BJ (cell line): Measurements from ENCODE around the gene BRINP1. TPM values are rescaled to one million over a fixed set of nuclear protein-coding genes. Genes with fewer than 3 reads are reported as not detected.

Experiments
- CTCF ChIA-PET: fragments of 350-600 bp; formaldehyde crosslinking; extraction: SDS; loops from one replicate; lab custom pipeline; 2021; ENCODE audit warnings: antibody characterized with exemption, inconsistent platforms; lab: Yijun Ruan, JAX
- POLR2A ChIA-PET: fragments of 300-600 bp; sonication (Branson Sonifier 250); formaldehyde crosslinking; extraction: SDS; loops from one replicate; lab custom pipeline; 2021; ENCODE audit warnings: antibody characterized with exemption; lab: Charles Lee
- DNase-seq: peaks from one replicate; pipeline ENCODE4 v3.0.0-alpha.2; 2011; ENCODE audit warnings: low read depth
- H3K27me3 ChIP-seq: 2 replicates; pipeline ENCODE4 v1.6.0; 2011; ENCODE audit warnings: low read length; ENCODE audit not compliant: control insufficient read depth, insufficient read depth
- H3K36me3 ChIP-seq: 2 replicates; pipeline ENCODE4 v1.5.1; 2011; ENCODE audit warnings: low read length; ENCODE audit not compliant: control insufficient read depth, insufficient read depth
- H3K4me3 ChIP-seq: 2 replicates; pipeline ENCODE4 v1.5.1; 2011; ENCODE audit warnings: low read depth, mild to moderate bottlenecking, control low read depth, low read length
- CTCF ChIP-seq: IDR thresholded peaks from 2 replicates; pipeline ENCODE4 v1.5.1; 2011; ENCODE audit warnings: low read depth, mild to moderate bottlenecking, control low read depth, inconsistent platforms, low read length, moderate library complexity; ENCODE audit not compliant: insufficient read depth
- polyA plus RNA-seq: library from polyadenylated mRNA; depleted of rRNA; stranded (reverse); fragments of >200 nt; gene quantifications from 2 replicates; pipeline ENCODE4 v1.2.3, GENCODE V29; 2011

The BRINP1 gene
- polyA plus RNA-seq, 1 experiment: 0.60 TPM

GRCh38 chr9:119365291-119366027, 3.8 kb downstream of the BRINP1 start:
- Histone ChIP-seq H3K36me3 (no peaks in the 10 kb centered on the region), H3K4me3 (no peak overlapping the region), H3K27me3 (peaks cover 16% of the 10 kb centered on the region)
- DNase-seq: no peak
- ChIA-PET CTCF (interaction anchor here (0.5 to 1.8 kb wide), 6 partner anchors 14 to 1878 kb away, joined by 3 to 5 read pairs (median 3); no protein-coding TSS in a partner anchor), POLR2A (no interaction called here)
- TF ChIP-seq CTCF: peak; percentile 65

GRCh38 chr9:119360237-119360636, 9.0 kb downstream of the BRINP1 start:
- DNase-seq: no peak
- Histone ChIP-seq H3K27me3 (no peaks in the 10 kb centered on the region), H3K36me3 (no peaks in the 10 kb centered on the region), H3K4me3 (no peak overlapping the region)
- CTCF ChIA-PET: interaction anchor here (1.1 kb wide), 1 partner anchor 196 kb away, joined by 3 read pairs; no protein-coding TSS in a partner anchor
- TF ChIP-seq CTCF: no peak
- POLR2A ChIA-PET: no interaction called here

GRCh38 chr9:119357336-119358096, 11.7 kb downstream of the BRINP1 start:
- no peak overlapping the region for H3K4me3 ChIP-seq
- no peaks in the 10 kb centered on the region for H3K36me3 ChIP-seq
- TF ChIP-seq CTCF: no peak
- ChIA-PET POLR2A (no interaction called here), CTCF (no interaction called here)
- no peaks in the 10 kb centered on the region for H3K27me3 ChIP-seq
- no peak for DNase-seq

- H3K27me3 ChIP-seq: no peaks in the 10 kb centered on the region
- ChIA-PET CTCF (no interaction called here), POLR2A (no interaction called here)
- H3K36me3 ChIP-seq: no peaks in the 10 kb centered on the region
- DNase-seq: no peak
- H3K4me3 ChIP-seq: no peak overlapping the region
- no peak for TF ChIP-seq CTCF
Observed at GRCh38 chr9:119349351-119349825, 19.8 kb downstream of the BRINP1 start.
